ENCODE results near the gene FBXL16. TPM values are rescaled to one million over a fixed set of nuclear protein-coding genes. Genes with fewer than 3 reads are reported as not detected.

Gene FBXL16
- total RNA-seq, 4 donors from 2014 or later = 0.48 to 0.75 (median 0.56) TPM; not detected in 1

GRCh38 chr16:725041-725376, 19.4 kb upstream of the FBXL16 start:
- no peak for DNase-seq (ENCODE audit: low spot score)
- no peak for ATAC-seq (ENCODE audit: low FRiP score)
- TF ChIP-seq CTCF (IDR thresholded peaks at IDR 0.05) = no peak

- DNase-seq (ENCODE audit: low spot score) (no peak), ATAC-seq (ENCODE audit: low FRiP score) (no peak)
- no peak for TF ChIP-seq CTCF (IDR thresholded peaks at IDR 0.05)
Observed at GRCh38 chr16:724188-725040, 18.8 kb upstream of the FBXL16 start.

GRCh38 chr16:723695-724094, 18.1 kb upstream of the FBXL16 start:
- DNase-seq (ENCODE audit: low spot score) (no peak), ATAC-seq (ENCODE audit: low FRiP score) (no peak)
- TF ChIP-seq CTCF (IDR thresholded peaks at IDR 0.05) = no peak

GRCh38 chr16:722835-723633, 17.4 kb upstream of the FBXL16 start:
- ATAC-seq (ENCODE audit: low FRiP score) (no peak), DNase-seq (ENCODE audit: low spot score) (no peak)
- no peak for TF ChIP-seq CTCF (IDR thresholded peaks at IDR 0.05)

- DNase-seq (ENCODE audit: low spot score) = no peak
- no peak for TF ChIP-seq CTCF (IDR thresholded peaks at IDR 0.05)
- ATAC-seq (ENCODE audit: low FRiP score) = no peak
Observed at GRCh38 chr16:721765-722540, 16.4 kb upstream of the FBXL16 start.

- ATAC-seq (ENCODE audit: low FRiP score) (peak; percentile 80), DNase-seq (ENCODE audit: low spot score) (peak; percentile 40)
- TF ChIP-seq CTCF (IDR thresholded peaks at IDR 0.05) = no peak
Observed at GRCh38 chr16:720990-721764, 15.6 kb upstream of the FBXL16 start, which contains the start of gene ANTKMT. Gene ANTKMT, plus strand, starts transcription at chr16:721146. Its CDS starts 129 bp downstream, at chr16:721275.
